Measurements from ENCODE around the gene ZBTB32.

The ZBTB32 gene

GRCh38 chr19:35734273-35734672 is 29.9 kb downstream of the ZBTB32 start:
- DNase-seq (ENCODE audit: extremely low read depth in 1 of 2, low read depth in 1 of 2): no peak

GRCh38 chr19:35734889-35735288 is 30.5 kb downstream of the ZBTB32 start:
- DNase-seq (ENCODE audit: extremely low read depth in 1 of 2, low read depth in 1 of 2): no peak

GRCh38 chr19:35736913-35737886 is 32.8 kb downstream of the ZBTB32 start:
- DNase-seq (ENCODE audit: extremely low read depth in 1 of 2, low read depth in 1 of 2): no peak

- DNase-seq (ENCODE audit: extremely low read depth in 1 of 2, low read depth in 1 of 2): no peak
These were observed 33.9 kb downstream of the ZBTB32 start for GRCh38 chr19:35738021-35738886.

- DNase-seq (ENCODE audit: extremely low read depth in 1 of 2, low read depth in 1 of 2): no peak
These were observed 34.5 kb downstream of the ZBTB32 start for GRCh38 chr19:35738887-35739229.

- DNase-seq (ENCODE audit: extremely low read depth in 1 of 2, low read depth in 1 of 2): no peak
These were observed 35.1 kb downstream of the ZBTB32 start for GRCh38 chr19:35739275-35740107.

- DNase-seq (ENCODE audit: extremely low read depth in 1 of 2, low read depth in 1 of 2): no peak
These were observed 35.7 kb downstream of the ZBTB32 start for GRCh38 chr19:35740108-35740422.

GRCh38 chr19:35740423-35741202 is 36.3 kb downstream of the ZBTB32 start:
- DNase-seq (ENCODE audit: extremely low read depth in 1 of 2, low read depth in 1 of 2): peak; percentile 87 to 92

GRCh38 chr19:35741203-35741515 is 36.8 kb downstream of the ZBTB32 start:
- DNase-seq (ENCODE audit: extremely low read depth in 1 of 2, low read depth in 1 of 2): no peak

- peak in 1 of 2 donors; percentile 36 for DNase-seq (ENCODE audit: extremely low read depth in 1 of 2, low read depth in 1 of 2)
These were observed 37.9 kb downstream of the ZBTB32 start, which contains the start of gene IGFLR1 for GRCh38 chr19:35742121-35742724. TSS of gene IGFLR1 (minus strand) at chr19:35742452. CDS start at chr19:35741180, 1,272 bp downstream.

GRCh38 chr19:35743640-35744429 is 39.5 kb downstream of the ZBTB32 start:
- no peak for DNase-seq (ENCODE audit: extremely low read depth in 1 of 2, low read depth in 1 of 2)

- peak; percentile 84 to 85 for DNase-seq (ENCODE audit: extremely low read depth in 1 of 2, low read depth in 1 of 2)
These were observed 40.3 kb downstream of the ZBTB32 start for GRCh38 chr19:35744430-35745327.

GRCh38 chr19:35745328-35746086 is 41.1 kb downstream of the ZBTB32 start, which contains the start of the genes PSENEN and U2AF1L4:
TSS of gene PSENEN (plus strand) at chr19:35745651. CDS start at chr19:35745931, 280 bp downstream.
TSS of gene U2AF1L4 (minus strand) at chr19:35745418. CDS start at chr19:35745391, 27 bp downstream.
- DNase-seq (ENCODE audit: extremely low read depth in 1 of 2, low read depth in 1 of 2): peak; percentile 89 to 91

- no peak for DNase-seq (ENCODE audit: extremely low read depth in 1 of 2, low read depth in 1 of 2)
These were observed 41.7 kb downstream of the ZBTB32 start for GRCh38 chr19:35746087-35746462.

GRCh38 chr19:35746531-35746930 is 42.2 kb downstream of the ZBTB32 start:
- DNase-seq (ENCODE audit: extremely low read depth in 1 of 2, low read depth in 1 of 2): no peak

GRCh38 chr19:35748106-35749020 is 44.0 kb downstream of the ZBTB32 start, which contains the start of gene LIN37:
TSS of gene LIN37 (plus strand) at chr19:35748576. CDS start at chr19:35748725, 149 bp downstream.
- DNase-seq (ENCODE audit: extremely low read depth in 1 of 2, low read depth in 1 of 2): peak; percentile 95 to 96

Measured in activated CD8-positive, alpha-beta memory T cell treated with anti-CD3 and anti-CD28 coated beads for 1 hour (primary cell).